K562 (cell line): ENCODE measurements around the gene RCOR1. TPM values are rescaled to one million over a fixed set of nuclear protein-coding genes. Genes with fewer than 3 reads are reported as not detected.
A peak's percentile ranks its signal among the peaks of the same experiment; 100 is the strongest.

Experiments used
- ATAC-seq: fragments of 200-7000 bp; cut with Tn5 transposase; 3 replicates; pipeline ENCODE4 v1.9.1; 2020; ENCODE audit warnings: moderate library complexity
- BruUV-seq: library from RNA; stranded (reverse); fragments of 400-500 nt; replicated peaks from 2 replicates; lab custom pipeline; 2021; lab: Mats Ljungman, UMichigan
- CTCF ChIA-PET: fragments of 300-600 bp; formaldehyde crosslinking; extraction: SDS; loops from one replicate; lab custom pipeline; 2021; ENCODE audit warnings: low intra/inter-chr PET ratio; lab: Yijun Ruan, JAX
- POLR2A ChIA-PET: fragments of 300-600, 350-650 bp; sonication (Branson Sonifier 250); formaldehyde crosslinking; extraction: SDS; loops from one replicate; lab custom pipeline; 2021; ENCODE audit warnings: antibody characterized with exemption, inconsistent platforms; lab: Yijun Ruan, JAX
- DNase-seq, 4 experiments: peaks; one replicate each; pipeline versions ENCODE4 v3.0.0 to v3.0.0-alpha.2; 2011 to 2018; ENCODE audit warnings: low spot score in 3 of 4, mixed read lengths in 3 of 4; ENCODE audit errors: extremely low read depth in 1 of 4
- FAIRE-seq: peaks from 2 replicates; lab custom pipeline; 2011; peaks lifted over from hg19 to GRCh38; lab: Jason Lieb, UNC
- H2AFZ ChIP-seq: 2 replicates; pipeline ENCODE4 v1.6.0; 2011; ENCODE audit warnings: low read depth, low read length, control low read depth, inconsistent platforms
- H3K27ac ChIP-seq: fragments of 200-600 bp; 3 replicates; pipeline ENCODE4 v1.8.0; 2011; ENCODE audit warnings: low read depth, mild to moderate bottlenecking, control low read depth, inconsistent platforms, low read length, moderate library complexity, mixed read lengths; ENCODE audit errors: extremely low read depth
- H3K27me3 ChIP-seq, 2 experiments: fragments of 300-600 bp in 1 of 2; 2 replicates in 1 of 2; 3 replicates in 1 of 2; pipeline versions ENCODE4 v1.6.0 to v1.8.0; 2011; ENCODE audit warnings: inconsistent platforms in 2 of 2, low read length in 2 of 2, mild to moderate bottlenecking in 1 of 2, mixed read lengths in 1 of 2, moderate library complexity in 1 of 2; ENCODE audit not compliant: control insufficient read depth in 2 of 2, insufficient read depth in 2 of 2
- H3K36me3 ChIP-seq: fragments of 300-600 bp; 3 replicates; pipeline ENCODE4 v1.8.0; 2011; ENCODE audit warnings: mild to moderate bottlenecking, low read length, inconsistent platforms; ENCODE audit not compliant: control insufficient read depth, insufficient read depth
- H3K4me1 ChIP-seq, 2 experiments: fragments of 200-600 bp in 1 of 2; replicated peaks in 1 of 2; 2 replicates in 1 of 2; 3 replicates in 1 of 2; pipeline versions ENCODE4 v1.5.1 to v1.8.0; 2011; ENCODE audit warnings: inconsistent platforms in 2 of 2, low read length in 2 of 2, mild to moderate bottlenecking in 1 of 2, mixed read lengths in 1 of 2, moderate library complexity in 1 of 2; ENCODE audit not compliant: control insufficient read depth in 2 of 2, insufficient read depth in 2 of 2
- H3K4me2 ChIP-seq: 2 replicates; pipeline ENCODE4 v1.6.1; 2011; ENCODE audit warnings: low read length, control low read depth, inconsistent platforms, mixed read lengths; ENCODE audit not compliant: insufficient read depth
- H3K4me3 ChIP-seq: fragments of 200-600 bp; sonication (generic), shearing (Covaris generic); 2 replicates; pipeline ENCODE4 v1.5.1; 2016; ENCODE audit warnings: control low read depth, inconsistent platforms
- H3K79me2 ChIP-seq: fragments of 200-600 bp; 3 replicates; pipeline ENCODE4 v1.8.0; 2011; ENCODE audit warnings: low read length, inconsistent platforms; ENCODE audit not compliant: control insufficient read depth, insufficient read depth
- H3K9ac ChIP-seq, 2 experiments: 2 replicates each; pipeline versions ENCODE4 v1.6.0 to v1.6.1; 2011; ENCODE audit warnings: low read depth in 2 of 2, low read length in 2 of 2, control low read depth in 1 of 2, inconsistent platforms in 1 of 2, mild to moderate bottlenecking in 1 of 2, mixed read lengths in 1 of 2; ENCODE audit not compliant: insufficient read depth in 1 of 2
- H3K9me1 ChIP-seq: one replicate; pipeline ENCODE4 v1.6.0; 2011; ENCODE audit warnings: inconsistent platforms, mild to moderate bottlenecking, low read length, moderate library complexity; ENCODE audit not compliant: control insufficient read depth, insufficient read depth
- H3K9me3 ChIP-seq: replicated peaks from 2 replicates; pipeline ENCODE4 v1.5.1; 2011; ENCODE audit warnings: low read depth, low read length, inconsistent platforms; ENCODE audit not compliant: control insufficient read depth, insufficient read depth
- H4K20me1 ChIP-seq: replicated peaks from 2 replicates; pipeline ENCODE4 v1.6.1; 2011; ENCODE audit warnings: low read length, inconsistent platforms, mixed read lengths; ENCODE audit not compliant: control insufficient read depth, insufficient read depth
- GTF2A2 ChIP-seq: IDR thresholded peaks from 2 replicates; pipeline ENCODE4 v1.6.1; 2016; ENCODE audit warnings: mild to moderate bottlenecking, missing genetic modification characterization, missing compliant biosample characterization
- KDM4B ChIP-seq, 2 experiments: fragments of 450-650 bp in 1 of 2; sonication (generic) in 1 of 2; IDR thresholded peaks; 2 replicates each; pipeline ENCODE4 v1.6.1; 2016 to 2017; ENCODE audit warnings: borderline replicate concordance in 2 of 2, antibody characterized with exemption in 1 of 2, low read depth in 1 of 2, mild to moderate bottlenecking in 1 of 2
- NFE2L1 ChIP-seq: fragments of 450-650 bp; IDR thresholded peaks from 2 replicates; pipeline ENCODE4 v1.6.1; 2016; ENCODE audit warnings: missing genetic modification characterization, low read depth, mild to moderate bottlenecking, missing compliant biosample characterization, moderate library complexity, borderline replicate concordance
- U2AF2 ChIP-seq: fragments of 200-400 bp; formaldehyde crosslinking; optimal IDR thresholded peaks from 2 replicates; pipeline ENCODE3; 2017; ENCODE audit warnings: low read depth, mild to moderate bottlenecking, low read length
- ZNF561 ChIP-seq: fragments of 450-650 bp; formaldehyde crosslinking; conservative IDR thresholded peaks from 2 replicates; pipeline ENCODE4 v1.4.0; 2020; ENCODE audit warnings: mild to moderate bottlenecking, moderate library complexity
- WGBS: fragments of 100-300 bp; shearing (Covaris generic); methylation state at CpG from one replicate; pipeline ENCODE4 v1.1.6; 2016; ENCODE audit warnings: low coverage, mixed read lengths; ENCODE audit not compliant: insufficient coverage; ENCODE audit errors: missing lambda C conversion rate; 5-methylcytosine and 5-hydroxymethylcytosine counted together
- in situ Hi-C: fragments of 300-500 bp; cut with MboI; formaldehyde crosslinking; loops from 4 replicates; pipeline ENCODE4 v1.15.0; 2018; ENCODE audit warnings: inconsistent platforms, mixed read lengths
- intact Hi-C: fragments of 100-400 bp; cut with micrococcal nuclease; formaldehyde crosslinking; loops from 2 replicates; pipeline ENCODE4 v1.14.2; 2022
- polyA plus RNA-seq, 8 experiments: library from polyadenylated mRNA; depleted of rRNA in 4 of 8; stranded (reverse) in 5 of 8; unstranded in 3 of 8; fragments of >200 nt; fragmentation: Nextera tagmentation in 2 of 8; fragmentation: Illumina TruSeq in 1 of 8; extraction: Ambion mirVana in 2 of 8; extraction: Trizol in 1 of 8; gene quantifications; 2 replicates each; pipeline versions ENCODE4 v1.2.1 to v1.2.3, GENCODE V29; 2011 to 2014; ENCODE audit warnings: inconsistent platforms in 1 of 8, missing spikeins in 1 of 8
- total RNA-seq, 7 experiments: library from RNA; depleted of rRNA in 6 of 7; stranded (reverse); fragments of >200 nt in 6 of 7; fragmentation: Illumina TruSeq in 2 of 7; extraction: Trizol in 2 of 7; gene quantifications; 2 replicates each; pipeline versions ENCODE4 v1.2.1 to v1.2.3, GENCODE V29; 2011 to 2021; ENCODE audit warnings: low replicate concordance in 1 of 7
- TF ChIP-seq, protein P1 (sequence below): sonication (generic); formaldehyde crosslinking; IDR thresholded peaks from 2 replicates; pipeline ENCODE4 v1.8.0; 2023; ENCODE audit warnings: missing genetic modification reagents, mild to moderate bottlenecking, borderline replicate concordance
- TF ChIP-seq, protein P2 (sequence below): conservative IDR thresholded peaks from 2 replicates; pipeline ENCODE4 v1.6.1; 2011; ENCODE audit warnings: low read depth, mild to moderate bottlenecking, low read length; ENCODE audit not compliant: control insufficient read depth
- TF ChIP-seq, protein P3 (sequence below): sonication (generic); formaldehyde crosslinking; IDR thresholded peaks from 2 replicates; pipeline ENCODE4 v1.8.0; 2022; ENCODE audit warnings: mild to moderate bottlenecking, low read depth, missing genetic modification reagents
- TF ChIP-seq, protein P4 (sequence below): fragments of 450-650 bp; formaldehyde crosslinking; IDR thresholded peaks from 2 replicates; pipeline ENCODE4 v1.4.0; 2022; ENCODE audit warnings: missing genetic modification characterization
- TF ChIP-seq, protein P5 (sequence below): fragments of 450-650 bp; IDR thresholded peaks from one replicate; pipeline ENCODE4 v1.6.1; 2018; ENCODE audit warnings: mild to moderate bottlenecking, moderate library complexity; ENCODE audit not compliant: partially characterized antibody

RCOR1 gene
- total and polyA plus RNA-seq, 9 of the 15 experiments (the other 6 are each of a cell fraction or from before 2014, with no cell fraction given) = 8.5 to 47.9 (median 20.9) TPM

DNA sequence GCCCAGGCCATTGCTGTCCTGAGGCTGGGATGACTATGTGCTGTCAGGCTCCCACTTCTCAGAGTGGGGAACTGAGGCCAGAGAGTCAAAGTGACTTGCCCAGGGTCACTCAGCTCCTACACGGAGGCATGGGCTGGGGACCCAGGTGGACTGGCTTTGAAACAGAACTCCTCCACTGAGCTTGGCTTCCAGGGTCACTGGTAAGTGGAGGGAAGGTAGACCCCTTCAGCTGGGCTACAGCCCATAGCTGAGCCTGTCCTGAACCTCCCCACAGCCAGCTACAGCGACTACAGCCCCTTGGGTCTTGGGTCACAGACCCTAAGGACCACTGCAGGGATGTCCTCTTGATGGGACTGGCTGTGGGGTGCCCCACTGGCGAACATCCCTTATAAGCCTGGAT is 144.5 kb downstream of the RCOR1 start:
- no peak overlapping the region for H3K9ac ChIP-seq
- in situ Hi-C loops (no loop called here), intact Hi-C loops (no loop called here)
- no peak for DNase-seq
- no peaks in the 10 kb centered on the region for H3K4me1 ChIP-seq
- FAIRE-seq = no peak
- H3K27me3 ChIP-seq = no peaks in the 10 kb centered on the region
- H3K36me3 ChIP-seq = peaks cover 16% of the 10 kb centered on the region; the same call in 1 of the 3 replicates
- no peaks in the 10 kb centered on the region for H3K9me1 ChIP-seq
- 81% methylated on average over 3 of the region's 3 CpGs for WGBS
- H3K4me3 ChIP-seq = no peak overlapping the region
- no peak overlapping the region for H3K27ac ChIP-seq
- no TSS peak for BruUV-seq
- no peak overlapping the region for H2AFZ ChIP-seq
- POLR2A ChIA-PET = interaction anchor here (0.6 kb wide), 1 partner anchor 173 kb away, joined by 3 read pairs; no protein-coding TSS in a partner anchor
- H3K79me2 ChIP-seq = no peaks in the 10 kb centered on the region
- no peaks in the 10 kb centered on the region for H4K20me1 ChIP-seq
- no peak overlapping the region for H3K4me2 ChIP-seq
- CTCF ChIA-PET = no interaction called here
- ATAC-seq = peak; percentile 9
- H3K9me3 ChIP-seq = no peaks in the 10 kb centered on the region; the same call in 1 of the 2 replicates
- TF ChIP-seq, protein P1, sequence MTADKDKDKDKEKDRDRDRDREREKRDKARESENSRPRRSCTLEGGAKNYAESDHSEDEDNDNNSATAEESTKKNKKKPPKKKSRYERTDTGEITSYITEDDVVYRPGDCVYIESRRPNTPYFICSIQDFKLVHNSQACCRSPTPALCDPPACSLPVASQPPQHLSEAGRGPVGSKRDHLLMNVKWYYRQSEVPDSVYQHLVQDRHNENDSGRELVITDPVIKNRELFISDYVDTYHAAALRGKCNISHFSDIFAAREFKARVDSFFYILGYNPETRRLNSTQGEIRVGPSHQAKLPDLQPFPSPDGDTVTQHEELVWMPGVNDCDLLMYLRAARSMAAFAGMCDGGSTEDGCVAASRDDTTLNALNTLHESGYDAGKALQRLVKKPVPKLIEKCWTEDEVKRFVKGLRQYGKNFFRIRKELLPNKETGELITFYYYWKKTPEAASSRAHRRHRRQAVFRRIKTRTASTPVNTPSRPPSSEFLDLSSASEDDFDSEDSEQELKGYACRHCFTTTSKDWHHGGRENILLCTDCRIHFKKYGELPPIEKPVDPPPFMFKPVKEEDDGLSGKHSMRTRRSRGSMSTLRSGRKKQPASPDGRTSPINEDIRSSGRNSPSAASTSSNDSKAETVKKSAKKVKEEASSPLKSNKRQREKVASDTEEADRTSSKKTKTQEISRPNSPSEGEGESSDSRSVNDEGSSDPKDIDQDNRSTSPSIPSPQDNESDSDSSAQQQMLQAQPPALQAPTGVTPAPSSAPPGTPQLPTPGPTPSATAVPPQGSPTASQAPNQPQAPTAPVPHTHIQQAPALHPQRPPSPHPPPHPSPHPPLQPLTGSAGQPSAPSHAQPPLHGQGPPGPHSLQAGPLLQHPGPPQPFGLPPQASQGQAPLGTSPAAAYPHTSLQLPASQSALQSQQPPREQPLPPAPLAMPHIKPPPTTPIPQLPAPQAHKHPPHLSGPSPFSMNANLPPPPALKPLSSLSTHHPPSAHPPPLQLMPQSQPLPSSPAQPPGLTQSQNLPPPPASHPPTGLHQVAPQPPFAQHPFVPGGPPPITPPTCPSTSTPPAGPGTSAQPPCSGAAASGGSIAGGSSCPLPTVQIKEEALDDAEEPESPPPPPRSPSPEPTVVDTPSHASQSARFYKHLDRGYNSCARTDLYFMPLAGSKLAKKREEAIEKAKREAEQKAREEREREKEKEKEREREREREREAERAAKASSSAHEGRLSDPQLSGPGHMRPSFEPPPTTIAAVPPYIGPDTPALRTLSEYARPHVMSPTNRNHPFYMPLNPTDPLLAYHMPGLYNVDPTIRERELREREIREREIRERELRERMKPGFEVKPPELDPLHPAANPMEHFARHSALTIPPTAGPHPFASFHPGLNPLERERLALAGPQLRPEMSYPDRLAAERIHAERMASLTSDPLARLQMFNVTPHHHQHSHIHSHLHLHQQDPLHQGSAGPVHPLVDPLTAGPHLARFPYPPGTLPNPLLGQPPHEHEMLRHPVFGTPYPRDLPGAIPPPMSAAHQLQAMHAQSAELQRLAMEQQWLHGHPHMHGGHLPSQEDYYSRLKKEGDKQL (CRISPR knock-in tag) = no peak
- TF ChIP-seq GTF2A2 (tag) (no peak), NFE2L1 (tag) (no peak), ZNF561 (no peak), U2AF2 (no peak), KDM4B (IDR thresholded peaks at IDR 0.05; ENCODE audit: borderline replicate concordance in 2 of 2, low read depth in 1 of 2) (no peak)
- TF ChIP-seq, protein P2, sequence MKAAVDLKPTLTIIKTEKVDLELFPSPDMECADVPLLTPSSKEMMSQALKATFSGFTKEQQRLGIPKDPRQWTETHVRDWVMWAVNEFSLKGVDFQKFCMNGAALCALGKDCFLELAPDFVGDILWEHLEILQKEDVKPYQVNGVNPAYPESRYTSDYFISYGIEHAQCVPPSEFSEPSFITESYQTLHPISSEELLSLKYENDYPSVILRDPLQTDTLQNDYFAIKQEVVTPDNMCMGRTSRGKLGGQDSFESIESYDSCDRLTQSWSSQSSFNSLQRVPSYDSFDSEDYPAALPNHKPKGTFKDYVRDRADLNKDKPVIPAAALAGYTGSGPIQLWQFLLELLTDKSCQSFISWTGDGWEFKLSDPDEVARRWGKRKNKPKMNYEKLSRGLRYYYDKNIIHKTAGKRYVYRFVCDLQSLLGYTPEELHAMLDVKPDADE = no peak
- TF ChIP-seq, protein P3, sequence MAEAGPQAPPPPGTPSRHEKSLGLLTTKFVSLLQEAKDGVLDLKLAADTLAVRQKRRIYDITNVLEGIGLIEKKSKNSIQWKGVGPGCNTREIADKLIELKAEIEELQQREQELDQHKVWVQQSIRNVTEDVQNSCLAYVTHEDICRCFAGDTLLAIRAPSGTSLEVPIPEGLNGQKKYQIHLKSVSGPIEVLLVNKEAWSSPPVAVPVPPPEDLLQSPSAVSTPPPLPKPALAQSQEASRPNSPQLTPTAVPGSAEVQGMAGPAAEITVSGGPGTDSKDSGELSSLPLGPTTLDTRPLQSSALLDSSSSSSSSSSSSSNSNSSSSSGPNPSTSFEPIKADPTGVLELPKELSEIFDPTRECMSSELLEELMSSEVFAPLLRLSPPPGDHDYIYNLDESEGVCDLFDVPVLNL = no peak
- TF ChIP-seq, protein P4, sequence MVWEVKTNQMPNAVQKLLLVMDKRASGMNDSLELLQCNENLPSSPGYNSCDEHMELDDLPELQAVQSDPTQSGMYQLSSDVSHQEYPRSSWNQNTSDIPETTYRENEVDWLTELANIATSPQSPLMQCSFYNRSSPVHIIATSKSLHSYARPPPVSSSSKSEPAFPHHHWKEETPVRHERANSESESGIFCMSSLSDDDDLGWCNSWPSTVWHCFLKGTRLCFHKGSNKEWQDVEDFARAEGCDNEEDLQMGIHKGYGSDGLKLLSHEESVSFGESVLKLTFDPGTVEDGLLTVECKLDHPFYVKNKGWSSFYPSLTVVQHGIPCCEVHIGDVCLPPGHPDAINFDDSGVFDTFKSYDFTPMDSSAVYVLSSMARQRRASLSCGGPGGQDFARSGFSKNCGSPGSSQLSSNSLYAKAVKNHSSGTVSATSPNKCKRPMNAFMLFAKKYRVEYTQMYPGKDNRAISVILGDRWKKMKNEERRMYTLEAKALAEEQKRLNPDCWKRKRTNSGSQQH (CRISPR knock-in tag) = no peak
- TF ChIP-seq, protein P5, sequence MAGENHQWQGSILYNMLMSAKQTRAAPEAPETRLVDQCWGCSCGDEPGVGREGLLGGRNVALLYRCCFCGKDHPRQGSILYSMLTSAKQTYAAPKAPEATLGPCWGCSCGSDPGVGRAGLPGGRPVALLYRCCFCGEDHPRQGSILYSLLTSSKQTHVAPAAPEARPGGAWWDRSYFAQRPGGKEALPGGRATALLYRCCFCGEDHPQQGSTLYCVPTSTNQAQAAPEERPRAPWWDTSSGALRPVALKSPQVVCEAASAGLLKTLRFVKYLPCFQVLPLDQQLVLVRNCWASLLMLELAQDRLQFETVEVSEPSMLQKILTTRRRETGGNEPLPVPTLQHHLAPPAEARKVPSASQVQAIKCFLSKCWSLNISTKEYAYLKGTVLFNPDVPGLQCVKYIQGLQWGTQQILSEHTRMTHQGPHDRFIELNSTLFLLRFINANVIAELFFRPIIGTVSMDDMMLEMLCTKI = no peak
